Stimulated activated CD4-positive, alpha-beta T cell treated with anti-CD3 and anti-CD28 coated beads, TNF-alpha, amount 100 ng/mL, for 4 hours (primary cell): Measurements from ENCODE around the gene SLC27A2.

Experiments used
- DNase-seq, 3 experiments: peaks; one replicate each; pipeline ENCODE4 v3.0.0-alpha.2; 2020; ENCODE audit warnings: low read depth in 3 of 3

SLC27A2 gene

GRCh38 chr15:50241684-50242450, 59.9 kb downstream of the SLC27A2 start:
- DNase-seq: no peak

GRCh38 chr15:50244153-50244552, 62.2 kb downstream of the SLC27A2 start:
- no peak for DNase-seq

DNA sequence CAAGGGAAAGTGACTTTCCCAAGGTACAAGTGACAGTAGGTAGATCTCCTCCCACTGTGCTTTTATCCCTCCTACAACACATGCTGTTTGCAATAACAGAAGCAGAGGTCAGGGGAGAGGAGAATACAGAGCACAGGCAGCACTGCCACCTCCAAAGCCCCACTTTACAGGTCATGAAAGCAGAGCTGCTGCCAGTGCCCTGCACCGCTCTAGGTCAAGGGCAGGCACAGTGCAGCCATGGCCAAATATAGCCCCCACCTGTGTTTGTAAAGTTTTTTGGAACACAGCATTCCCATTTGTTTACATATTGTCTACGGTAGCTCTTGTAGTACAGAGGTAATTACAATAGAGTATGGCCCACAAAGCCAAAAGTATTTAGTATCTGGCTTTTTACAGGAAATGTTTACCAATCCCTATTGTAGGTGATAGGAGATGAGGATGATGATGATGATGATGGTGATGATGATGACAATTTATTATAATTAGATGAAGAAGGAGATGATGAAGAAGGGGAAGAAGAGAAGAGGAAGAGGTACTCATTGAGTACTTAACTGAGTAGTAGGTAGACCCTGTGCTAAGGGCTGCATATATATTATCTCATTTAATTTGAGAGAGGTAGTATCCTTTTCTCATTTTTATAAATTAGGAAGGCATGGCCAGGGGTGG, 63.1 kb downstream of the SLC27A2 start:
- DNase-seq: no peak

DNA sequence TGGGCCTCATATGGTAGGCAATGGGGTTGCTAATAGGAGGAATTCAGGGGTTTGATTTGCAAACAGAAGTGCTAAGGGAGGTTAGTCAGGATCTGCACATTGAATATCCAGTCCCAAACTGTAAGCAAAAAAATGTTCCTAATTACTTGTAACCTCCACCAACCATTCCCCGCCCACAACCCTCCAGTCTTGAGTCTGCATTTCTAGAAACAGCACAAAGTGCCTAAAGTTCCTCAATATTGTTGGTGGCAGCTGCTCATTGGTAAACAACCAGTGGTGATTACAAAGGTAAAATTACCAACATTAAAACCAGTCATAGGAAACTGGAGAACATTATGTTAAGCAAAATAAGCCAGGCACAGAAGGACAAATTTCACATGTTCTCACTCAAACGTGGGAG, 64.6 kb downstream of the SLC27A2 start:
- DNase-seq: no peak

DNA sequence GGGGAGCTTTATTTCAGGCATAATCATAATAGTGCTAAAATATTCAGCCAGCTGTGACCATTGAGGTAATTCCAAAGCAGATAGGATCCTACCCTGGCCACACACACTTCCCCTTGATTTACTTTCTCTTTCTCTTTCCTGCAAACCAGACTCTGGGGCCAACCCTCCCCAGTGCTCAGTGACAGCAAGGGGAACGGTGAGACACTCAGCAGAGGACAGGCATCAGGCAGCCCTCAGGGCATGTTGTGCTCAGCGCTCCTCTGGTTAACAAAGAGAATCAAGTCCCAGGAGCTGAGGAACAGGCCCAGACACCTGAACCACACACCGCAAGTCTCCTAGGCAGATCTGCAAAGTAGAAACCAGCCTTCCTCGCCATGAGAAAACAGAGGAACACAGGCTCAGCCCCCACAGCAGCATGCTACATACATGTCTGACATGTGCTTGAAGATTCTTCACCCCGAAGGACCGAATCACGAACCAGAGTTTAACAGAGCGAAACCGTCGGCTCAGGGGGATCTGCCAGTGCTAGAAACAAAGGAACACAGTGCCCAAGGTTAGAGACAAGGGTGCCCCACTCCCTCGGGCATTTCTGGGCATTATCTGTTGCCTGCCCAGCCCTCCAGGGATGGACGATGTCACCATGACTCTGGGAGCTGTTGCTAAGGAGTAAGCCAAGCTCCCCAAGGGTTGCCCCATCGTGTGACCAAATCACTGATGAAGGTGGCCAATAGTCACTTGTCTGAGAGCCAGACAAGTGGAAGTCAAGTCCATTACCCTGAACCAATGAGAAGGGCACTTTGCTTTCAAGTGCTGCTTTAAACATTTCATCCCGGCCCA, 66.0 kb downstream of the SLC27A2 start:
- peak; percentile 11 to 36 (median 34) for DNase-seq

GRCh38 chr15:50248994-50249582, 67.1 kb downstream of the SLC27A2 start:
- DNase-seq: no peak

DNA sequence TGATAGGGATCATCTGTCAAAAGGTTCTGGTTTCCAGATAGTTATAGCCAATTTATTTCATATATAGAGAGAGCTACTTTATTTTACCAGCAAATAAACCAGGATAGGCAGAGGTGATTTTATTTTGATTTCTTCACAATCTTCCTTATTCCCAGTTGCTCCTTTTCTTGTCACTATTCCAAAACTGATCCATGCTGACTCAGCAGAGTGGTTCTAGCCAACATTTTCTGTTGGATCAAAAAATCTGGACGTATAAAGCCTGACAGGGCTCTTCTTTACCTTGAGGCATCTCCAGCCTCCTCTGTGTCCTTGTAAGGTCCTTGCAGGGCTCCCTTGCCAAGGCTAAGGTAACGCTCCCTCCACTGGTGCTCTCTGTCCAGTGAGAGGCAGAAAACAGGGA, 67.7 kb downstream of the SLC27A2 start:
- DNase-seq: no peak

- no peak for DNase-seq
Measured at GRCh38 chr15:50250760-50251394, 68.9 kb downstream of the SLC27A2 start.

GRCh38 chr15:50251638-50252182, 69.7 kb downstream of the SLC27A2 start:
- no peak for DNase-seq

DNA sequence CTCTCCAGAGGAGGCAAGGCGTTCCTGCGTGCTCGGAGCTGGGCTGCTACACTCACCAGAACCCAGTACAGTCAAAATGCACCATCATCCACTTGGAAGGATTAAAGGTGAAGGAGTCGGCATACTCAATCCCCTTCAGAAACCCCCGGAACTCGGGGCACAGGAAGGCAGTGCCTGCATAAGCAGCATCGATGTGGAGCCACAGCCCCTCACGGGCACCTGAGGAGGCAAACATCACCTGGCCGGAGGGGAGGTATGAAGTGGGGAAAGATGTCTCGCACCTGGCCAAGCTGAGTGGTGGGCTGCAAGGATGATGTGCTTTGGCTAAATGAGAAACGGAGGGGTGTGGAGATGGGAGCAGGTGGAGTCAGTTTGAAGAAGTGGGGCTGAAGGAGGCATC, 70.6 kb downstream of the SLC27A2 start:
- DNase-seq: no peak

DNA sequence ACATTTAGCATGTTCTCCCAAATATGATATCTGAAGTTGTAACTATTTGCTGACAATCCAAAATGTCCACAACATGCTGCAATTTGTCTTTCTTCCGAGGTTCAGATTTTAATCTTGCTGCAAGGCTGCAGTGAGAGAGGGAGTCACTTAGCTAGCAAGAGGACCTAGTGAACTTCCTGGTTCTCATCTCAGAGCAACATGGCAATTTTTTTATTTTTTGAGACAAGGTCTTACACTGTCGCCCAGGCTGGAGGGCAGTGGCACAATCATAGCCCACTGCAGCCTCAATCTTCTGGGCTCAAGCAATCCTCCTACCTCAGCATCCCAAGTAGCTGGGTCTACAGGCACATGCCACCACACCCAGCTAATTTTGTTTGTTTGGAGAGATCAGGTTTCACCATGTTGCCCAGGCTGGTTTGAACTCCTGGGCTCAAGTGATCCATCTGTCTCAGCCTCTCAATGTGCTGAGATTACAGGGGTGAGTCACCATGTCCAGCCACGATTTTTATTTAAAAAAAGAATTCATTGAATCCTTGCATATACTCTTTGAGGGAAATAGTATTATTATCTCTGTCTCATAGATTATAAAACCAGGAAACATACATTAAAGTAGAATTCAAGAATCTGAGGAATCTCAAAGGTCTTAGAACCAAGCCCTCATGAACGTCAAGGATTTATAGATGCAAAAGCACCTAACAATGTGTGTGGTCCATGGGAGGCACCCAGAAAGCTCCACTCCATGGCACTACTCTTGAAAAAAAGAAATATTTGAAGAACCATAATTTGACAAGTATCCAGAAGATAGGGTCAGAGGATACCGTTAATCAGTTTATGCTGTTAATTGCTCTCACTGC, 74.4 kb downstream of the SLC27A2 start:
- no peak for DNase-seq

GRCh38 chr15:50257332-50257731, 75.3 kb downstream of the SLC27A2 start:
- DNase-seq: no peak

DNA sequence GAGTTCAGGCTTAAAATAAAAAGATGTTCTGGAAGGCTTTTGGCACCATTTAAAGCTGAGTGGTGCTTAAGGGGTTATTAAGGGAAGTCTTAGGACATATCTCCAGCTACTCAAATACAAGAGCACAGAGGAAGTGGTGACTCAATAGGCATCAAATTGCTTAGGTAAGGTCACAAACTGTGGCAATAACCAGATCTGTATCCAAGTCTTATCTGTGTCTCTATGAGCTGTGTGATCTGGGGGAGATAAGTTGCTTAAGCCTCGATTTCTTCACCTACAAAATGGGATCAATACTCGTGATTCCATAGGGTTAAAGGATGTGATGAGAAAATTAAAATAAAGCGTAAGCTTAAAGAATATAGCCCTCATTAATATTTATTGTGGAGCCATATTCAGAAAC, 75.9 kb downstream of the SLC27A2 start:
- DNase-seq: no peak

DNA sequence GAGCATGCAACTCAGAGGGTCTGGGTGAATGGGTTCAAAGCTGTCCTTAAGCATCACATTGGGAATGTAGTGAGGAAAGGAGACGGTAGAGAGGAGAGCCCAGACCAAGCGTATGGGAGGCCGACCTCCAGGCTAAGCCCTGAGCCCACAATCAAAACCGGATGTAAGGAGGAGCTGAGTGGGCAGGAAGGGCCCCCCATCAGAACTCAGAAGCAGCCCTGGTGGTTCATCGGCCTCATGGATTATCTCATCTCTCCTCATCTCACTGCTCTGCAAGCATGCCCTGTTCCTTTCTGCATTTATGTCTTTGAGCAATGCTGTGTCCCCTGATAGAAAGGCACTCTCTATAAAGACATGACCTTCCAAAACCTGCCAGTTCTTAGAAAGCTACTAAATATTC, 77.3 kb downstream of the SLC27A2 start:
- no peak for DNase-seq

DNA sequence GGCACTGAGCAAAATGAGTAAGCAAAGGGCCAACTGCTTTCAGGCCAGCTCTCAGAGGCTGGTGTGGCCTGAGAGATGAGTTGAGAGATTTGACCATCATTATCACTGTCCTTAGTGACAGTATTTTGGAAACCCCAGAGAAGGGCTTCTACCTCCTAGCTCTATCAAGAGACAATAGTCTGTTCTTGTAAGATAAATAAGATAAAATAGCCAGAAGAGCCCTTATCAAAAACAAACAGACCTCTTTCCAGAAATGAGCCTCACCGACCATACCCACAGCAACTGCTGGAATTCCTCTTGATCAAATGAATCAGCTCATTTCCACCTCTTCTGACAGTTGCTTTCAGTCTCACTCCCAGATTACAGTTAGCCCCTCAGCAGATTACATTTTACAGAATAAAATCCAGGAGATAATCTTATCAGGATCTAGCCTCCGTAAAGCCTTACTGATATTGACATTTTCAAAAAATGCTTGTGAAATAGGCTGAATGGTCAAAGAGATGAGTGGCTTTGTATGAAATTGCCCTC, 79.0 kb downstream of the SLC27A2 start:
- no peak for DNase-seq

GRCh38 chr15:50261981-50262380, 80.0 kb downstream of the SLC27A2 start:
- no peak for DNase-seq

GRCh38 chr15:50262533-50262932, 80.5 kb downstream of the SLC27A2 start:
- peak in 2 of 3 experiments; percentile 9 to 29 for DNase-seq

GRCh38 chr15:50265620-50266019, 83.6 kb downstream of the SLC27A2 start, which contains the start of gene HDC:
Gene HDC (minus strand): TSS chr15:50265726. CDS start chr15:50265623, 103 bp downstream.
- DNase-seq: no peak

DNA sequence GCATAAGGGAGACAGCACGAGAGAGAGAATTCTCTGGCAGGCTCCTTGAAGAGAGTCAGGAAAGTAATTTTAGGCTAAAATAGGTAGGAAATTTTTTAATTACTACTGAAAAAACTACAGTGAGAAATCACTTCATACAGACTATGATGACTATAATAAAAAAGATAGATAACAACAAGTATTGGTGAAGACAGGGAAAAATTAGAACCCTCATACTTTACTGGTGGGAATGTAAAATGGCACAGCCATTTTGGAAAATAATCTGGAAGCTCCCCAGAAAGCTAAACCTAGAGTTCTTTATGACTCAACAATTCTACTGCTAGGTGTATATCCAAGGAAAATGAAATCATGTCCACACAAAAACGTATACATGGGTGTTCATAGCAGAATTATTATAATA, 85.6 kb downstream of the SLC27A2 start:
- DNase-seq: no peak

DNA sequence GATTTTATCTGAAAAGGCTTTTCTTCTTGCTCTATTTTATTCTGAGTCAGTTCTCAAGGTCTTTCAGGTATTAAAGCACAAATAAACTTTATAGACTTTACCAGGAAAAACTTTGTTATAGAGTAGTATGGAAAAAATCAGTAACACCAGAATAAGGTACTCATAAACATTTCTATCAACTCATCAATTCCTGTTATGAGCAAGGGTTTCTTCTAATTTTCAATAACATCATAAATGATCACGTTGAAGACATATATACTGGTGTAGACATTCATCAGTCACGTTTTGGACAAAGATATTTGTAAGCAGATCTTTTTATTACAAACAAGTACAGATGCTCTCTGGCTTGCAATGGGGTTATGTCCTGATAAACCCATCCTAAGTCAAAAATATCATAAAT, 93.1 kb downstream of the SLC27A2 start:
- no peak for DNase-seq
